ENCODE measurements around the gene MAD1L1.

Gene MAD1L1

GRCh38 chr7:2030475-2031450, 202.0 kb downstream of the MAD1L1 start:
- no peak for DNase-seq (ENCODE audit: low spot score)

GRCh38 chr7:2029936-2030335, 202.8 kb downstream of the MAD1L1 start:
- no peak for DNase-seq (ENCODE audit: low spot score)

GRCh38 chr7:2029211-2029905, 203.4 kb downstream of the MAD1L1 start:
- no peak for DNase-seq (ENCODE audit: low spot score)

- no peak for DNase-seq (ENCODE audit: low spot score)
Observed at GRCh38 chr7:2028733-2029132, 204.0 kb downstream of the MAD1L1 start.

- DNase-seq (ENCODE audit: low spot score) = no peak
Observed at GRCh38 chr7:2025188-2025587, 207.6 kb downstream of the MAD1L1 start.

- DNase-seq (ENCODE audit: low spot score) = no peak
Observed at GRCh38 chr7:2024567-2024918, 208.2 kb downstream of the MAD1L1 start.

- DNase-seq (ENCODE audit: low spot score) = no peak
Observed at GRCh38 chr7:2023877-2024566, 208.7 kb downstream of the MAD1L1 start.

GRCh38 chr7:2022737-2023250, 210.0 kb downstream of the MAD1L1 start:
- no peak for DNase-seq (ENCODE audit: low spot score)

GRCh38 chr7:2022021-2022409, 210.7 kb downstream of the MAD1L1 start:
- DNase-seq (ENCODE audit: low spot score) = no peak

- DNase-seq (ENCODE audit: low spot score) = peak; percentile 84
Observed at GRCh38 chr7:2019711-2020511, 212.8 kb downstream of the MAD1L1 start.

- DNase-seq (ENCODE audit: low spot score) = no peak
Observed at GRCh38 chr7:2019461-2019710, 213.4 kb downstream of the MAD1L1 start.

- DNase-seq (ENCODE audit: low spot score) = peak; percentile 93
Observed at GRCh38 chr7:2018569-2019460, 213.9 kb downstream of the MAD1L1 start.

- DNase-seq (ENCODE audit: low spot score) = no peak
Observed at GRCh38 chr7:2017914-2018568, 214.7 kb downstream of the MAD1L1 start.

- no peak for DNase-seq (ENCODE audit: low spot score)
Observed at GRCh38 chr7:2017481-2017891, 215.3 kb downstream of the MAD1L1 start.

GRCh38 chr7:2016761-2017480, 215.8 kb downstream of the MAD1L1 start:
- no peak for DNase-seq (ENCODE audit: low spot score)

GRCh38 chr7:2016021-2016631, 216.6 kb downstream of the MAD1L1 start:
- DNase-seq (ENCODE audit: low spot score) = no peak

- DNase-seq (ENCODE audit: low spot score) = no peak
Observed at GRCh38 chr7:2015251-2015871, 217.4 kb downstream of the MAD1L1 start.

- DNase-seq (ENCODE audit: low spot score) = no peak
Observed at GRCh38 chr7:2014391-2015241, 218.1 kb downstream of the MAD1L1 start.

All from AG08395 (cell line).